Stimulated activated CD4-positive, alpha-beta T cell treated with anti-CD3 and anti-CD28 coated beads, Interleukin-12 subunit alpha, Interleukin-12 subunit beta, amount 100 ng/mL, for 24 hours (primary cell): ENCODE measurements around the gene TMEM254.
"Not testable (repeated sequence)": the region's sequence is repeated elsewhere in the genome, so short reads cannot be mapped to it uniquely, and the experiment has no call there.

Experiments
- DNase-seq, 2 experiments: peaks; one replicate each; pipeline ENCODE4 v3.0.0-alpha.2; 2020; ENCODE audit warnings: low read depth in 2 of 2

TMEM254 gene

GRCh38 chr10:80075781-80076180 is 2.7 kb upstream of the TMEM254 start:
- DNase-seq = peak in 1 of 2 experiments; percentile 2

- no peak for DNase-seq
Observed at GRCh38 chr10:80077869-80078447, 507 bp upstream of the TMEM254 start.

GRCh38 chr10:80079312-80079719 is 851 bp downstream of the TMEM254 start:
- DNase-seq = no peak

GRCh38 chr10:80081026-80081425 is 2.6 kb downstream of the TMEM254 start:
- DNase-seq = no peak

- DNase-seq = no peak
Observed at GRCh38 chr10:80081801-80082750, 3.6 kb downstream of the TMEM254 start.

- no peak for DNase-seq
Observed at GRCh38 chr10:80090121-80090520, 11.7 kb downstream of the TMEM254 start.

GRCh38 chr10:80094231-80094630 is 15.8 kb downstream of the TMEM254 start:
- DNase-seq = no peak

GRCh38 chr10:80098272-80098671 is 19.8 kb downstream of the TMEM254 start:
- DNase-seq = not testable (repeated sequence)

GRCh38 chr10:80099295-80099694 is 20.8 kb downstream of the TMEM254 start:
- not testable (repeated sequence) for DNase-seq

- no peak for DNase-seq
Observed at GRCh38 chr10:80100116-80100515, 21.7 kb downstream of the TMEM254 start.

- DNase-seq = no peak
Observed at GRCh38 chr10:80100861-80101695, 22.6 kb downstream of the TMEM254 start.

GRCh38 chr10:80104066-80104926 is 25.8 kb downstream of the TMEM254 start:
- DNase-seq = no peak

- no peak for DNase-seq
Observed at GRCh38 chr10:80108576-80109239, 30.2 kb downstream of the TMEM254 start.

GRCh38 chr10:80110986-80111385 is 32.5 kb downstream of the TMEM254 start:
- no peak for DNase-seq

- DNase-seq = no peak
Observed at GRCh38 chr10:80118669-80119068, 40.2 kb downstream of the TMEM254 start.

- no peak for DNase-seq
Observed at GRCh38 chr10:80122110-80122710, 43.7 kb downstream of the TMEM254 start.

GRCh38 chr10:80122746-80123145 is 44.3 kb downstream of the TMEM254 start:
- no peak for DNase-seq

GRCh38 chr10:80126876-80127275 is 48.4 kb downstream of the TMEM254 start:
- no peak for DNase-seq

GRCh38 chr10:80131499-80131901 is 53.0 kb downstream of the TMEM254 start:
- no peak for DNase-seq
